Upper lobe of left lung (tissue), 6 donors: ENCODE data around the gene TBKBP1. TPM values are rescaled to one million over a fixed set of nuclear protein-coding genes. Genes with fewer than 3 reads are reported as not detected.

ENCODE experiments used
- ATAC-seq, 2 donors: fragments of 200-7000 bp; cut with Tn5 transposase; one replicate each; pipeline ENCODE4 v1.9.1; 2022; ENCODE audit warnings: mild to moderate bottlenecking in 2 of 2, moderate library complexity in 2 of 2; ENCODE audit not compliant: low FRiP score in 2 of 2
- DNase-seq, 2 donors: peaks; one replicate each; pipeline ENCODE4 v3.0.0-alpha.2; 2019 to 2020
- H3K27ac ChIP-seq, 4 donors: fragments of 200-600 bp; sonication (generic); one replicate each; pipeline ENCODE4 v1.5.1; 2016 to 2019
- H3K27me3 ChIP-seq, 4 donors: fragments of 200-600 bp; sonication (generic); one replicate each; pipeline ENCODE4 v1.5.1; 2017 to 2019
- H3K36me3 ChIP-seq, 4 donors: fragments of 200-600 bp; sonication (generic); one replicate each; pipeline ENCODE4 v1.5.1; 2016 to 2019
- H3K4me1 ChIP-seq, 4 donors: fragments of 200-600 bp; sonication (generic); one replicate each; pipeline ENCODE4 v1.5.1; 2018 to 2019
- H3K4me3 ChIP-seq, 4 donors: fragments of 200-600 bp; sonication (generic); one replicate each; pipeline ENCODE4 v1.5.1; 2017 to 2019; ENCODE audit warnings: mild to moderate bottlenecking in 2 of 4, moderate library complexity in 1 of 4
- H3K9me3 ChIP-seq, 4 donors: fragments of 200-600 bp; sonication (generic); one replicate each; pipeline ENCODE4 v1.5.1; 2018 to 2019
- CTCF ChIP-seq, 6 experiments: fragments of 450-650 bp in 4 of 6; fragments of 200-600 bp in 2 of 6; sonication (generic) in 2 of 6; IDR thresholded peaks; one replicate each; pipeline ENCODE4 v1.5.1; 2016 to 2019; ENCODE audit warnings: antibody characterized with exemption in 6 of 6
- EP300 ChIP-seq, 4 donors: sonication (generic); formaldehyde crosslinking; IDR thresholded peaks; one replicate each; pipeline ENCODE4 v1.5.1; 2017; ENCODE audit warnings: antibody characterized with exemption in 4 of 4, control low read depth in 2 of 4
- POLR2A ChIP-seq, 4 donors: fragments of 450-650 bp; IDR thresholded peaks; one replicate each; pipeline ENCODE4 v1.5.1; 2016 to 2017; ENCODE audit warnings: antibody characterized with exemption in 4 of 4, mild to moderate bottlenecking in 2 of 4
- POLR2AphosphoS5 ChIP-seq, 2 donors: sonication (generic); formaldehyde crosslinking; IDR thresholded peaks; one replicate each; pipeline ENCODE4 v1.5.1; 2017; ENCODE audit warnings: antibody characterized with exemption in 2 of 2
- WGBS, 2 donors: methylation state at CpG; one replicate each; pipeline ENCODE4 v1.1.5; 2017 to 2018; 5-methylcytosine and 5-hydroxymethylcytosine counted together
- total RNA-seq, 6 donors: library from RNA; depleted of rRNA in 4 of 6; stranded (reverse); fragments of >200 nt in 4 of 6; gene quantifications; one replicate each; pipeline versions ENCODE4 v1.1.0 to v1.2.1, GENCODE V29; 2016 to 2021
- donor health status: DM: no; HTN: no; CAD: no; lungs with moderate emphysema.
- donor health status: DM: no; HTN: yes; CAD: no; lungs with severe emphysema.

TBKBP1 gene
- total RNA-seq, 6 donors from 2014 or later: 6.4 to 28.3 (median 12.8) TPM

- TF ChIP-seq POLR2AphosphoS5 (IDR thresholded peaks at IDR 0.05): no peak
- no peak for TF ChIP-seq CTCF (IDR thresholded peaks at IDR 0.05)
- TF ChIP-seq POLR2A (IDR thresholded peaks at IDR 0.05): no peak
- no peak for TF ChIP-seq EP300 (IDR thresholded peaks at IDR 0.05)
- WGBS, 2 donors: 64 to 88% methylated on average over 4 of the region's 4 CpGs
- Histone ChIP-seq H3K27me3 (no peaks in the 10 kb centered on the region), H3K36me3 (peaks cover 58 to 96% (median 93%) of the 10 kb centered on the region in 4 donors), H3K4me3 (no peak overlapping the region), H3K9me3 (no peaks in the 10 kb centered on the region), H3K27ac (peak overlapping the region in 1 of 4 donors; percentile 74), H3K4me1 (peaks cover 0 to 8% (median 0%) of the 10 kb centered on the region in 4 donors)
- DNase-seq (peak in 1 of 2 donors; percentile 23), ATAC-seq (no peak)
These were observed 24.9 kb upstream of the TBKBP1 start for GRCh38 chr17:47669081-47669480.

GRCh38 chr17:47670064-47670463 lies 23.9 kb upstream of the TBKBP1 start:
- WGBS, 2 donors: 25 to 31% methylated on average over 1 of the region's 1 CpG
- ATAC-seq (peak in 1 of 2 donors; percentile 51), DNase-seq (no peak)
- Histone ChIP-seq H3K4me3 (no peak overlapping the region), H3K27ac (peak overlapping the region in 3 of 4 donors; percentile 19 to 74 (median 35)), H3K4me1 (peaks cover 0 to 3% (median 0%) of the 10 kb centered on the region in 4 donors), H3K27me3 (no peaks in the 10 kb centered on the region), H3K9me3 (no peaks in the 10 kb centered on the region), H3K36me3 (peaks cover 63 to 98% (median 94%) of the 10 kb centered on the region in 4 donors)
- TF ChIP-seq CTCF (IDR thresholded peaks at IDR 0.05): no peak
- no peak for TF ChIP-seq POLR2AphosphoS5 (IDR thresholded peaks at IDR 0.05)
- TF ChIP-seq EP300 (IDR thresholded peaks at IDR 0.05): no peak
- no peak for TF ChIP-seq POLR2A (IDR thresholded peaks at IDR 0.05)

DNA sequence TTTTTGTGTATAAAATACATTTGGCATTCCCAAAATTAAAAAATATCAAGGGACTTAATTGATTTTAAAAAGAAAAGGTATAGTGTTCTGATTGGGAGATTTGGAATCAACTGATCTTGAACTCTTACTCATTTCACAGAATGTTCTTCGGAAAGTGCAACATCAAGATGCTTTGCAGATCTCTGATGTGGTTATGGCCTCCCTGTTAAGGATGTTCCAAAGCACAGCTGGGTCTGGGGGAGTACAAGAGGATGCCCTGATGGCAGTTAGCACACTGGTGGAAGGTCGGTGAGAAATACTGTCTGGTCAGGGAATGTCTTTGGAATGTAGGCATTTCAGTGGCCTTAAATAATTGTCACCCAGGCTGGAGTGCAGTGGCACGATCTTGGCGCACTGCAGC lies 19.5 kb upstream of the TBKBP1 start:
- TF ChIP-seq CTCF (IDR thresholded peaks at IDR 0.05) (no peak), POLR2A (IDR thresholded peaks at IDR 0.05) (no peak), POLR2AphosphoS5 (IDR thresholded peaks at IDR 0.05) (no peak), EP300 (IDR thresholded peaks at IDR 0.05) (no peak)
- Histone ChIP-seq H3K9me3 (no peaks in the 10 kb centered on the region), H3K4me3 (no peak overlapping the region), H3K36me3 (peaks cover 80 to 100% (median 97%) of the 10 kb centered on the region in 4 donors), H3K27ac (no peak overlapping the region), H3K27me3 (no peaks in the 10 kb centered on the region), H3K4me1 (no peaks in the 10 kb centered on the region)
- WGBS, 2 donors: 71 to 86% methylated on average over 4 of the region's 4 CpGs
- DNase-seq (no peak), ATAC-seq (no peak)

GRCh38 chr17:47675380-47676198 lies 18.4 kb upstream of the TBKBP1 start:
- WGBS, 2 donors: 94 to 100% methylated on average over 2 of the region's 2 CpGs
- Histone ChIP-seq H3K9me3 (no peaks in the 10 kb centered on the region), H3K36me3 (peaks cover 90 to 100% (median 98%) of the 10 kb centered on the region in 4 donors)

More at GRCh38 chr17:47675380-47676198, 18.4 kb upstream of the TBKBP1 start:
- DNase-seq (no peak), ATAC-seq (no peak)
- H3K4me3 ChIP-seq: no peak overlapping the region
- no peaks in the 10 kb centered on the region for H3K27me3 ChIP-seq
- TF ChIP-seq EP300 (IDR thresholded peaks at IDR 0.05): no peak
- TF ChIP-seq CTCF (IDR thresholded peaks at IDR 0.05): no peak
- TF ChIP-seq POLR2A (IDR thresholded peaks at IDR 0.05): no peak
- TF ChIP-seq POLR2AphosphoS5 (IDR thresholded peaks at IDR 0.05): no peak
- no peaks in the 10 kb centered on the region for H3K4me1 ChIP-seq
- no peak overlapping the region for H3K27ac ChIP-seq
